ENCODE measurements around the gene UBE2D2. TPM values are rescaled to one million over a fixed set of nuclear protein-coding genes. Genes with fewer than 3 reads are reported as not detected.

The UBE2D2 gene
- total and polyA plus RNA-seq, 2 of the 13 experiments (the other 11 are each of a cell fraction or from before 2014, with no cell fraction given): 79.1 to 109 TPM

GRCh38 chr5:139523635-139524445, 37.3 kb upstream of the UBE2D2 start (continued):
- TF ChIP-seq ZNF574 (CRISPR knock-in tag; IDR thresholded peaks at IDR 0.05): 0 out of 2 replicates have a peak, but pooled peaks have one; percentile 21
- no peak for TF ChIP-seq HDAC6 (IDR thresholded peaks at IDR 0.05; ENCODE audit: low read depth, low read length)
- no peak for TF ChIP-seq IKZF4 (CRISPR knock-in tag; IDR thresholded peaks at IDR 0.05; ENCODE audit: borderline replicate concordance, low read depth, not compliant biosample characterization)
- no peak for TF ChIP-seq ZNF44 (CRISPR knock-in tag; IDR thresholded peaks at IDR 0.05)
- TF ChIP-seq ZFP36L2 (CRISPR knock-in tag; IDR thresholded peaks at IDR 0.05): no peak
- TF ChIP-seq BORCS8-MEF2B (CRISPR knock-in tag; IDR thresholded peaks at IDR 0.05): no peak
- no peak for TF ChIP-seq HMG20B (CRISPR knock-in tag; conservative IDR thresholded peaks at IDR 0.05)
- no peak for TF ChIP-seq SAFB2 (CRISPR knock-in tag; IDR thresholded peaks at IDR 0.05; ENCODE audit: borderline replicate concordance, low read depth)
- no peak for TF ChIP-seq TMF1 (CRISPR knock-in tag; IDR thresholded peaks at IDR 0.05; ENCODE audit: low read depth)
- TF ChIP-seq MAX (IDR thresholded peaks at IDR 0.05): peak; percentile 48; the same call in 1 of the 2 replicates
- TF ChIP-seq ZC3H4 (CRISPR knock-in tag; IDR thresholded peaks at IDR 0.05; ENCODE audit: borderline replicate concordance): no peak
- no peak for TF ChIP-seq HINFP (CRISPR knock-in tag; IDR thresholded peaks at IDR 0.05; ENCODE audit: low read depth)
- no peak for TF ChIP-seq ZNF337 (CRISPR knock-in tag; IDR thresholded peaks at IDR 0.05; ENCODE audit: borderline replicate concordance, low read depth)
- TF ChIP-seq ZNF652 (CRISPR knock-in tag; IDR thresholded peaks at IDR 0.05; ENCODE audit: borderline replicate concordance, low read depth): 0 out of 2 replicates have a peak, but pooled peaks have one; percentile 19
- TF ChIP-seq PITX1 (CRISPR knock-in tag; IDR thresholded peaks at IDR 0.05): peak; percentile 78; the same call in 1 of the 2 replicates
- no peak for TF ChIP-seq MXD3 (CRISPR knock-in tag; IDR thresholded peaks at IDR 0.05)
- no peak for TF ChIP-seq ZNF333 (CRISPR knock-in tag; IDR thresholded peaks at IDR 0.05; ENCODE audit: borderline replicate concordance)
- TF ChIP-seq ELF4 (CRISPR knock-in tag; IDR thresholded peaks at IDR 0.05; ENCODE audit: borderline replicate concordance): no peak
- no peak for TF ChIP-seq IRF9 (CRISPR knock-in tag; IDR thresholded peaks at IDR 0.05; ENCODE audit: borderline replicate concordance)
- TF ChIP-seq ZNF724P (CRISPR knock-in tag; IDR thresholded peaks at IDR 0.05; ENCODE audit: borderline replicate concordance): no peak
- peak; percentile 66 for TF ChIP-seq SALL1 (CRISPR knock-in tag; IDR thresholded peaks at IDR 0.05)
- no peak for TF ChIP-seq ZNF564 (CRISPR knock-in tag; IDR thresholded peaks at IDR 0.05)
- TF ChIP-seq ELF1 (CRISPR knock-in tag; IDR thresholded peaks at IDR 0.05): no peak
- no peak for TF ChIP-seq TGIF2 (CRISPR knock-in tag; IDR thresholded peaks at IDR 0.05)
